ENCODE data around the gene TMEM145.
A peak's percentile ranks its signal among the peaks of the same experiment; 100 is the strongest.

Gene TMEM145

GRCh38 chr19:42277821-42278451, 35.2 kb upstream of the TMEM145 start:
- no peak for DNase-seq (ENCODE audit: low read depth in 2 of 2)

GRCh38 chr19:42278452-42279154, 34.5 kb upstream of the TMEM145 start:
- no peak for DNase-seq (ENCODE audit: low read depth in 2 of 2)

GRCh38 chr19:42279155-42279901, 33.8 kb upstream of the TMEM145 start:
- no peak for DNase-seq (ENCODE audit: low read depth in 2 of 2)

- peak; percentile 75 to 87 for DNase-seq (ENCODE audit: low read depth in 2 of 2)
Observed at GRCh38 chr19:42279902-42280814, 33.0 kb upstream of the TMEM145 start.

GRCh38 chr19:42280815-42281145, 32.3 kb upstream of the TMEM145 start:
- DNase-seq (ENCODE audit: low read depth in 2 of 2) = peak in 1 of 2 experiments; percentile 28

GRCh38 chr19:42281146-42281826, 31.8 kb upstream of the TMEM145 start:
- DNase-seq (ENCODE audit: low read depth in 2 of 2) = no peak

- no peak for DNase-seq (ENCODE audit: low read depth in 2 of 2)
Observed at GRCh38 chr19:42281827-42282762, 31.0 kb upstream of the TMEM145 start.

GRCh38 chr19:42282819-42283187, 30.3 kb upstream of the TMEM145 start:
- no peak for DNase-seq (ENCODE audit: low read depth in 2 of 2)

- DNase-seq (ENCODE audit: low read depth in 2 of 2) = peak; percentile 89 to 92
Observed at GRCh38 chr19:42283188-42284065, 29.7 kb upstream of the TMEM145 start.

- peak; percentile 65 to 75 for DNase-seq (ENCODE audit: low read depth in 2 of 2)
Observed at GRCh38 chr19:42284066-42284501, 29.0 kb upstream of the TMEM145 start.

- no peak for DNase-seq (ENCODE audit: low read depth in 2 of 2)
Observed at GRCh38 chr19:42284591-42285341, 28.3 kb upstream of the TMEM145 start.

GRCh38 chr19:42285541-42285941, 27.6 kb upstream of the TMEM145 start:
- no peak for DNase-seq (ENCODE audit: low read depth in 2 of 2)

GRCh38 chr19:42285988-42286348, 27.1 kb upstream of the TMEM145 start:
- DNase-seq (ENCODE audit: low read depth in 2 of 2) = no peak

- no peak for DNase-seq (ENCODE audit: low read depth in 2 of 2)
Observed at GRCh38 chr19:42286349-42287016, 26.6 kb upstream of the TMEM145 start.

GRCh38 chr19:42287017-42287826, 25.9 kb upstream of the TMEM145 start:
- DNase-seq (ENCODE audit: low read depth in 2 of 2) = no peak

GRCh38 chr19:42287827-42288107, 25.3 kb upstream of the TMEM145 start:
- no peak for DNase-seq (ENCODE audit: low read depth in 2 of 2)

GRCh38 chr19:42288387-42288786, 24.7 kb upstream of the TMEM145 start:
- DNase-seq (ENCODE audit: low read depth in 2 of 2) = no peak
